K562 (cell line): ENCODE results near the gene ATP23. TPM values are rescaled to one million over a fixed set of nuclear protein-coding genes. Genes with fewer than 3 reads are reported as not detected.

ENCODE experiments used
- CBFB ChIP-seq: sonication (generic); formaldehyde crosslinking; IDR thresholded peaks from 2 replicates; pipeline ENCODE4 v1.4.0; 2020; ENCODE audit warnings: mild to moderate bottlenecking, missing genetic modification reagents
- HLTF ChIP-seq: fragments of 450-650 bp; IDR thresholded peaks from 2 replicates; pipeline ENCODE4 v1.6.1; 2016
- PCBP1 ChIP-seq: fragments of 200-400 bp; formaldehyde crosslinking; IDR thresholded peaks from 2 replicates; pipeline ENCODE4 v1.6.1; 2018; ENCODE audit warnings: mild to moderate bottlenecking, low read depth, low read length; ENCODE audit not compliant: poor library complexity, severe bottlenecking
- SMARCA4 ChIP-seq: fragments of 450-650 bp; IDR thresholded peaks from 2 replicates; pipeline ENCODE4 v1.6.1; 2016
- SREBF2 ChIP-seq: sonication (generic); formaldehyde crosslinking; IDR thresholded peaks from 2 replicates; pipeline ENCODE4 v1.4.0; 2020; ENCODE audit warnings: mild to moderate bottlenecking, missing genetic modification reagents
- ZSCAN29 ChIP-seq: fragments of 450-650 bp; IDR thresholded peaks from 2 replicates; pipeline ENCODE4 v1.6.1; 2017
- polyA plus RNA-seq, 8 experiments: library from polyadenylated mRNA; depleted of rRNA in 4 of 8; stranded (reverse) in 5 of 8; unstranded in 3 of 8; fragments of >200 nt; fragmentation: Nextera tagmentation in 2 of 8; fragmentation: Illumina TruSeq in 1 of 8; extraction: Ambion mirVana in 2 of 8; extraction: Trizol in 1 of 8; gene quantifications; 2 replicates each; pipeline versions ENCODE4 v1.2.1 to v1.2.3, GENCODE V29; 2011 to 2014; ENCODE audit warnings: inconsistent platforms in 1 of 8, missing spikeins in 1 of 8
- total RNA-seq, 7 experiments: library from RNA; depleted of rRNA in 6 of 7; stranded (reverse); fragments of >200 nt in 6 of 7; fragmentation: Illumina TruSeq in 2 of 7; extraction: Trizol in 2 of 7; gene quantifications; 2 replicates each; pipeline versions ENCODE4 v1.2.1 to v1.2.3, GENCODE V29; 2011 to 2021; ENCODE audit warnings: low replicate concordance in 1 of 7
- TF ChIP-seq, protein P1 (sequence below): fragments of 450-650 bp; IDR thresholded peaks from 2 replicates; pipeline ENCODE4 v1.6.1; 2018; ENCODE audit not compliant: partially characterized antibody
- TF ChIP-seq, protein P2 (sequence below), 2 experiments: fragments of 450-650 bp; IDR thresholded peaks; 2 replicates each; pipeline ENCODE4 v1.6.1; 2016

The ATP23 gene
- total and polyA plus RNA-seq, 9 of the 15 experiments (the other 6 are each of a cell fraction or from before 2014, with no cell fraction given) = 8.3 to 53.7 (median 28.5) TPM

DNA sequence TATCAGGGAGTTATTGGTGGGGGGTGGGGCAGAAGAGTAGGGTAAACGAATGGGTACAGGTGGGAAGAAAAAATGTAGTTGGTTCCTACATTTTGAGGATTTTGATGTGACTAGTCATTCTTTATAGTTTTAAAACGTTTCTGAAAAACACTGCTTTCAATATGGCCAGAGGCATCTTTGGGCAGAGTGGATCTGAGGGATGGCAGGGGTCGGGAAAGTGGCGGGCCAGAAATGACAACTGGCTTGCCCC is 527 bp upstream of the ATP23 start (continued):
- TF ChIP-seq ZSCAN29 (no peak), PCBP1 (no peak), SMARCA4 (peak; percentile 77), HLTF (peak; percentile 50; the same call in 1 of the 2 replicates), SREBF2 (CRISPR knock-in tag) (no peak), CBFB (no peak)
- TF ChIP-seq, protein P1, sequence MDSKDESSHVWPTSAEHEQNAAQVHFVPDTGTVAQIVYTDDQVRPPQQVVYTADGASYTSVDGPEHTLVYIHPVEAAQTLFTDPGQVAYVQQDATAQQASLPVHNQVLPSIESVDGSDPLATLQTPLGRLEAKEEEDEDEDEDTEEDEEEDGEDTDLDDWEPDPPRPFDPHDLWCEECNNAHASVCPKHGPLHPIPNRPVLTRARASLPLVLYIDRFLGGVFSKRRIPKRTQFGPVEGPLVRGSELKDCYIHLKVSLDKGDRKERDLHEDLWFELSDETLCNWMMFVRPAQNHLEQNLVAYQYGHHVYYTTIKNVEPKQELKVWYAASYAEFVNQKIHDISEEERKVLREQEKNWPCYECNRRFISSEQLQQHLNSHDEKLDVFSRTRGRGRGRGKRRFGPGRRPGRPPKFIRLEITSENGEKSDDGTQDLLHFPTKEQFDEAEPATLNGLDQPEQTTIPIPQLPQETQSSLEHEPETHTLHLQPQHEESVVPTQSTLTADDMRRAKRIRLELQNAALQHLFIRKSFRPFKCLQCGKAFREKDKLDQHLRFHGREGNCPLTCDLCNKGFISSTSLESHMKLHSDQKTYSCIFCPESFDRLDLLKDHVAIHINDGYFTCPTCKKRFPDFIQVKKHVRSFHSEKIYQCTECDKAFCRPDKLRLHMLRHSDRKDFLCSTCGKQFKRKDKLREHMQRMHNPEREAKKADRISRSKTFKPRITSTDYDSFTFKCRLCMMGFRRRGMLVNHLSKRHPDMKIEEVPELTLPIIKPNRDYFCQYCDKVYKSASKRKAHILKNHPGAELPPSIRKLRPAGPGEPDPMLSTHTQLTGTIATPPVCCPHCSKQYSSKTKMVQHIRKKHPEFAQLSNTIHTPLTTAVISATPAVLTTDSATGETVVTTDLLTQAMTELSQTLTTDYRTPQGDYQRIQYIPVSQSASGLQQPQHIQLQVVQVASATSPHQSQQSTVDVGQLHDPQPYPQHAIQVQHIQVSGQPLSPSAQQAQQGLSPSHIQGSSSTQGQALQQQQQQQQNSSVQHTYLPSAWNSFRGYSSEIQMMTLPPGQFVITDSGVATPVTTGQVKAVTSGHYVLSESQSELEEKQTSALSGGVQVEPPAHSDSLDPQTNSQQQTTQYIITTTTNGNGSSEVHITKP = peak; percentile 69
- TF ChIP-seq, protein P2, sequence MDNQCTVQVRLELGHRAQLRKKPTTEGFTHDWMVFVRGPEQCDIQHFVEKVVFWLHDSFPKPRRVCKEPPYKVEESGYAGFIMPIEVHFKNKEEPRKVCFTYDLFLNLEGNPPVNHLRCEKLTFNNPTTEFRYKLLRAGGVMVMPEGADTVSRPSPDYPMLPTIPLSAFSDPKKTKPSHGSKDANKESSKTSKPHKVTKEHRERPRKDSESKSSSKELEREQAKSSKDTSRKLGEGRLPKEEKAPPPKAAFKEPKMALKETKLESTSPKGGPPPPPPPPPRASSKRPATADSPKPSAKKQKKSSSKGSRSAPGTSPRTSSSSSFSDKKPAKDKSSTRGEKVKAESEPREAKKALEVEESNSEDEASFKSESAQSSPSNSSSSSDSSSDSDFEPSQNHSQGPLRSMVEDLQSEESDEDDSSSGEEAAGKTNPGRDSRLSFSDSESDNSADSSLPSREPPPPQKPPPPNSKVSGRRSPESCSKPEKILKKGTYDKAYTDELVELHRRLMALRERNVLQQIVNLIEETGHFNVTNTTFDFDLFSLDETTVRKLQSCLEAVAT (IDR thresholded peaks at IDR 0.05) = peak in 1 of 2 experiments; percentile 70; a peak in 3 of 4 replicates
